Measurements from ENCODE around the gene ABHD12.

DNA sequence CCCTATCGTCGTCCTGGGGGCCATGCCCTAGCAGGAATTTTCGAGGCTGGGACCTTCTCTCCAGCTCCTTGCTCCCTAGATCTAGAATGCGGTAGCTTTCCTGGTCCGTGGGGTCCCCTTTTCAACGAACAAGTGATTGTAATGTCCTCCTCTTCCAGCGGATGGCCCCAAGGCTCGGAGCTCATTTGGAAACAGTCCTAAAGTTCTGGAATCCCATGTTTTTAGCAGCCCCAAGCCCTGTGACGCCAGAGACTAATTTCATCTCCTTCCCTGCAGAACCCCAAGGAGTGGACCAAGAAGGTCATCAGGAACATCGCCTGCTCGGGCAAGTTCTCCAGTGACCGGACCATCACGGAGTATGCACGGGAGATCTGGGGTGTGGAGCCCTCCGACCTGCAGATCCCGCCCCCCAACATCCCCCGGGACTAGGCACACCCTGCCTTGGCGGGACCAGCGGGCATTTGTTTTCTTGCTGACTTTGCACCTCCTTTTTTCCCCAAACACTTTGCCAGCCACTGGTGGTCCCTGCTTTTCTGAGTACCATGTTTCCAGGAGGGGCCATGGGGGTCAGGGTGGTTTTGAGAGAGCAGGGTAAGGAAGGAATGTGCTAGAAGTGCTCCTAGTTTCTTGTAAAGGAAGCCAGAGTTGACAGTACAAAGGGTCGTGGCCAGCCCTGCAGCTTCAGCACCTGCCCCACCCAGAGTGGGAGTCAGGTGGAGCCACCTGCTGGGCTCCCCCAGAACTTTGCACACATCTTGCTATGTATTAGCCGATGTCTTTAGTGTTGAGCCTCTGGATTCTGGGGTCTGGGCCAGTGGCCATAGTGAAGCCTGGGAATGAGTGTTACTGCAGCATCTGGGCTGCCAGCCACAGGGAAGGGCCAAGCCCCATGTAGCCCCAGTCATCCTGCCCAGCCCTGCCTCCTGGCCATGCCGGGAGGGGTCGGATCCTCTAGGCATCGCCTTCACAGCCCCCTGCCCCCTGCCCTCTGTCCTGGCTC, 94.2 kb downstream of the ABHD12 start:
- TF ChIP-seq, protein P1, sequence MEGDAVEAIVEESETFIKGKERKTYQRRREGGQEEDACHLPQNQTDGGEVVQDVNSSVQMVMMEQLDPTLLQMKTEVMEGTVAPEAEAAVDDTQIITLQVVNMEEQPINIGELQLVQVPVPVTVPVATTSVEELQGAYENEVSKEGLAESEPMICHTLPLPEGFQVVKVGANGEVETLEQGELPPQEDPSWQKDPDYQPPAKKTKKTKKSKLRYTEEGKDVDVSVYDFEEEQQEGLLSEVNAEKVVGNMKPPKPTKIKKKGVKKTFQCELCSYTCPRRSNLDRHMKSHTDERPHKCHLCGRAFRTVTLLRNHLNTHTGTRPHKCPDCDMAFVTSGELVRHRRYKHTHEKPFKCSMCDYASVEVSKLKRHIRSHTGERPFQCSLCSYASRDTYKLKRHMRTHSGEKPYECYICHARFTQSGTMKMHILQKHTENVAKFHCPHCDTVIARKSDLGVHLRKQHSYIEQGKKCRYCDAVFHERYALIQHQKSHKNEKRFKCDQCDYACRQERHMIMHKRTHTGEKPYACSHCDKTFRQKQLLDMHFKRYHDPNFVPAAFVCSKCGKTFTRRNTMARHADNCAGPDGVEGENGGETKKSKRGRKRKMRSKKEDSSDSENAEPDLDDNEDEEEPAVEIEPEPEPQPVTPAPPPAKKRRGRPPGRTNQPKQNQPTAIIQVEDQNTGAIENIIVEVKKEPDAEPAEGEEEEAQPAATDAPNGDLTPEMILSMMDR (IDR thresholded peaks at IDR 0.05; ENCODE audit: extremely low read depth in 1 of 2, insufficient read depth in 1 of 2, low read depth in 1 of 2, low read length in 2 of 2): peak; percentile 20 to 39
- no peak for TF ChIP-seq POLR2AphosphoS5 (IDR thresholded peaks at IDR 0.05; ENCODE audit: insufficient read depth, low read depth, low read length)
- no peak for TF ChIP-seq POLR2A (IDR thresholded peaks at IDR 0.05; ENCODE audit: low read depth, low read length)
- TF ChIP-seq MYC (IDR thresholded peaks at IDR 0.05; ENCODE audit: low read depth, low read length): no peak
- no peak for TF ChIP-seq MAX (IDR thresholded peaks at IDR 0.05; ENCODE audit: insufficient read depth, insufficient read length)
- no peak for TF ChIP-seq EZH2 (IDR thresholded peaks at IDR 0.05; ENCODE audit: borderline replicate concordance, low read depth, low read length, severe bottlenecking)
- TF ChIP-seq JUN (IDR thresholded peaks at IDR 0.05; ENCODE audit: borderline replicate concordance, insufficient read depth, insufficient read length, low read depth): no peak
